Adrenal gland (tissue), 19 donors: Measurements from ENCODE around the gene CLEC6A. TPM values are rescaled to one million over a fixed set of nuclear protein-coding genes. Genes with fewer than 3 reads are reported as not detected.
"Not testable (repeated sequence)": the region's sequence is repeated elsewhere in the genome, so short reads cannot be mapped to it uniquely, and the experiment has no call there.

Source experiments
- DNase-seq, 7 donors: peaks; one replicate each; pipeline ENCODE4 v3.0.0-alpha.2; 2019 to 2020
- H3K27ac ChIP-seq, 5 donors: fragments of 200-600 bp; sonication (generic) in 4 of 5; 1 replicate in 3 of 5; 2 replicates in 2 of 5; pipeline versions ENCODE4 v1.5.1 to v1.8.0; 2016 to 2020; ENCODE audit warnings: mild to moderate bottlenecking in 1 of 5
- H3K27me3 ChIP-seq: fragments of 200-600 bp; 2 replicates; pipeline ENCODE4 v1.8.0; 2021
- H3K36me3 ChIP-seq, 2 donors: fragments of 200-600 bp; replicated peaks in 1 of 2; 1 replicate in 1 of 2; 2 replicates in 1 of 2; pipeline versions ENCODE4 v1.5.1 to v1.8.0; 2018 to 2022
- H3K4me1 ChIP-seq, 2 donors: fragments of 200-600 bp; replicated peaks in 1 of 2; 1 replicate in 1 of 2; 2 replicates in 1 of 2; pipeline versions ENCODE4 v1.5.1 to v1.8.0; 2018 to 2021
- H3K4me3 ChIP-seq, 4 donors: fragments of 200-600 bp; sonication (generic) in 3 of 4; one replicate each; pipeline ENCODE4 v1.5.1; 2016 to 2018
- H3K9me3 ChIP-seq, 3 donors: fragments of 200-600 bp; sonication (generic) in 1 of 3; replicated peaks in 1 of 3; 1 replicate in 2 of 3; 2 replicates in 1 of 3; pipeline versions ENCODE4 v1.5.1 to v1.8.0; 2016 to 2021
- POLR2A ChIP-seq, 2 donors: fragments of 450-650 bp; IDR thresholded peaks; one replicate each; pipeline ENCODE4 v1.6.1; 2017; ENCODE audit warnings: antibody characterized with exemption in 2 of 2, mild to moderate bottlenecking in 2 of 2, moderate library complexity in 1 of 2
- WGBS, 4 donors: extraction: QIAGEN DNeasy Blood & Tissue Kit in 2 of 4; methylation state at CpG; one replicate each; pipeline versions ENCODE4 v1.1.5 to v1.1.7; 2013 to 2017; 5-methylcytosine and 5-hydroxymethylcytosine counted together
- intact Hi-C, 2 donors: fragments of 100-400 bp; cut with DNase I; formaldehyde crosslinking; loops; one replicate each; pipeline versions ENCODE4 v1.14.1 to v1.15.0; 2022 to 2023
- long read RNA-seq, 10 donors: library from polyadenylated mRNA in 3 of 10; unstranded in 2 of 10; stranded (forward) in 1 of 10; transcript quantifications; one replicate each; pipeline ENCODE4 v2.0.0 and lab custom pipeline, GENCODE V29; 2021 to 2026
- polyA plus RNA-seq, 3 donors: library from polyadenylated mRNA; stranded (reverse); fragments of 200-250 nt in 2 of 3; fragments of 350-450 nt in 1 of 3; fragmentation: Illumina TruSeq in 1 of 3; extraction: RNeasy Lipid Tissue Mini Kit (QIAGEN cat#74804) in 1 of 3; gene quantifications; one replicate each; pipeline ENCODE4 v1.2.3, GENCODE V29; 2013 to 2014
- total RNA-seq, 9 donors: library from RNA; depleted of rRNA in 4 of 9; stranded (reverse); fragments of >200 nt in 4 of 9; fragments of 120-200 nt in 1 of 9; fragmentation: NEBNext Ultra II Directional in 1 of 9; extraction: Animal tissue kit (Norgen Biotek cat#: 25700) in 1 of 9; gene quantifications; one replicate each; pipeline versions ENCODE4 v1.1.0 to v1.2.4, GENCODE V29; 2013 to 2023
- TF ChIP-seq, protein P1 (sequence below), 6 experiments: fragments of 450-650 bp in 4 of 6; fragments of 200-600 bp in 2 of 6; sonication (generic) in 1 of 6; IDR thresholded peaks; 1 replicate in 5 of 6; 2 replicates in 1 of 6; pipeline versions ENCODE4 v1.5.1 to v1.8.0; 2016 to 2021; ENCODE audit warnings: antibody characterized with exemption in 6 of 6, mild to moderate bottlenecking in 2 of 6, moderate library complexity in 1 of 6
- donor health status: healthy with polysubstance abuse.
- donor health status: Bipolar disorder and iron deficiency.
- donor health status: DM: yes; HTN: yes; CAD: no.
- donor health status: DM: no; HTN: no; CAD: no.
- donor health status: DM: no; HTN: no; CAD: no.
- donor health status: DM: yes; HTN: yes; CAD: no.

Gene CLEC6A
- total RNA-seq (under 1 TPM in 1 of 9 donors, not detected in 8; 0.06 TPM), polyA plus RNA-seq (not detected)
- long read RNA-seq, donor 1: 0 reads
- long read RNA-seq, donor 2: 0 reads
- long read RNA-seq, donor 3: 0 reads
- long read RNA-seq, donor 4: 0 reads
- long read RNA-seq, donor 5, partial matches to known transcripts: 1 of 1 reads
- long read RNA-seq, donor 5, other reads (novel, unspliced or antisense): 0 of 1 reads
- long read RNA-seq, donor 6: 0 reads
- long read RNA-seq, donor 7: 0 reads
- long read RNA-seq, donor 8: 0 reads
- long read RNA-seq, donor 9: 0 reads
- long read RNA-seq, donor 10: 0 reads

DNA sequence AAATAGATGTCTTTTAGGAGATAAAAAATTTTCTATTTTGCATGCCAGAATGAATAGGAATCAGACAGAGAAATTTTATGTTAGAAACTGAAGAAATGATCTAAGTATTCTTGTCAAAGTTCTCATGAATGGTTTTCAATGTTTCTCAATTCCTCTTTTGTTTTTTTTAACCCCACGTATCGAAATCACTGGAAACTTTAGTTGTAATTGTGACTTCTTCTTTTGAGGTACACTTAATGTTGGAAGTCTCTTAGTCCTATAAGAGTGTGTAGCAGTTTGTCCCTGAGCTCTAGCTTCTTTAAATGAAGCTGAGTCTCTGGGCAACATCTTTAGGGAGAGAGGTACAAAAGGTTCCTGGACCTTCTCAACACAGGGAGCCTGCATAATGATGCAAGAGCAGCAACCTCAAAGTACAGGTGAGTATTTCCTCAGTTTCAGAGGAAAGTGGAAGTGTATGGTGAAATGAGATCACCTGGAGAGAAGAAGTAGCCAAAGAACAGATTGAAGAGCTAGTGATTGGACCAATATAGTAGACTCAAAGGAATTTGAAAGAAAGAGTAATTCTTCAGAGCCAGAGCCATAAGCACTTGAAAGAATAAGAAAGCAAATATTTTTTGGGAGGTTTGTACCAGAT, at the start of gene CLEC6A:
CLEC6A (plus strand) TSS at position 236 of the 634 bp plus-strand sequence; CDS start at position 386, 150 bp downstream.
- intact Hi-C loops: no loop called here

DNA sequence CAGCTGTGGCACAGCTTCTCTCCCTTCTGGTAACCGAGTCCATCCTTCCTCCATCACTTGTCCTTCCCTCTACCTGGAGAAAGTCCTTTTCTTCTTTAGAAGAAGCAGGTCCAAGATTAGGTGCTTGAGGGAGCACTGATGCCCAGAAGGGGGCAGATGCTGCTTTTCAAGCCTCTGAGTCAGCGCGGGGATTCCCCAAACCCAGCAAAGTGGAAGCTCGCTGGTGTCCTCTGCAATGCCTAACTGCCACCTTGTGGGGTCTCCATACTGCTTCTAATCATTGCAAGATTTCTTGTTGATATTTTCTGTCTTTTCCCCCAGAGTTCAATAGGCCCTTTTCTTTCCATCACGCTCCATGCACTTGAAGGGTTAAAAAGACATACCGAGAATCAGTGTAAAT, 36.2 kb upstream of the CLEC6A start:
- H3K9me3 ChIP-seq, H3K27me3 ChIP-seq, intact Hi-C loops, H3K27ac ChIP-seq, H3K4me3 ChIP-seq, H3K4me1 ChIP-seq, DNase-seq, H3K36me3 ChIP-seq: not testable (repeated sequence)
- WGBS, 4 donors: no CpG with 5 or more reads among the region's 6 CpGs

More for the DNA sequence above, at the start of gene CLEC6A:
- no peaks in the 10 kb centered on the region for H3K36me3 ChIP-seq
- no peak for TF ChIP-seq POLR2A (IDR thresholded peaks at IDR 0.05)
- TF ChIP-seq, protein P1, sequence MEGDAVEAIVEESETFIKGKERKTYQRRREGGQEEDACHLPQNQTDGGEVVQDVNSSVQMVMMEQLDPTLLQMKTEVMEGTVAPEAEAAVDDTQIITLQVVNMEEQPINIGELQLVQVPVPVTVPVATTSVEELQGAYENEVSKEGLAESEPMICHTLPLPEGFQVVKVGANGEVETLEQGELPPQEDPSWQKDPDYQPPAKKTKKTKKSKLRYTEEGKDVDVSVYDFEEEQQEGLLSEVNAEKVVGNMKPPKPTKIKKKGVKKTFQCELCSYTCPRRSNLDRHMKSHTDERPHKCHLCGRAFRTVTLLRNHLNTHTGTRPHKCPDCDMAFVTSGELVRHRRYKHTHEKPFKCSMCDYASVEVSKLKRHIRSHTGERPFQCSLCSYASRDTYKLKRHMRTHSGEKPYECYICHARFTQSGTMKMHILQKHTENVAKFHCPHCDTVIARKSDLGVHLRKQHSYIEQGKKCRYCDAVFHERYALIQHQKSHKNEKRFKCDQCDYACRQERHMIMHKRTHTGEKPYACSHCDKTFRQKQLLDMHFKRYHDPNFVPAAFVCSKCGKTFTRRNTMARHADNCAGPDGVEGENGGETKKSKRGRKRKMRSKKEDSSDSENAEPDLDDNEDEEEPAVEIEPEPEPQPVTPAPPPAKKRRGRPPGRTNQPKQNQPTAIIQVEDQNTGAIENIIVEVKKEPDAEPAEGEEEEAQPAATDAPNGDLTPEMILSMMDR (IDR thresholded peaks at IDR 0.05): no peak
- 59 to 81% (median 70%) methylated on average over 2 of the region's 2 CpGs for WGBS, 4 donors
- DNase-seq: no peak
- H3K4me1 ChIP-seq: no peaks in the 10 kb centered on the region
- no peak within 1 kb of the TSS for H3K4me3 ChIP-seq
- H3K27me3 ChIP-seq: no peaks in the 10 kb centered on the region
- no peaks in the 10 kb centered on the region for H3K9me3 ChIP-seq
- H3K27ac ChIP-seq: no peak within 1 kb of the TSS

DNA sequence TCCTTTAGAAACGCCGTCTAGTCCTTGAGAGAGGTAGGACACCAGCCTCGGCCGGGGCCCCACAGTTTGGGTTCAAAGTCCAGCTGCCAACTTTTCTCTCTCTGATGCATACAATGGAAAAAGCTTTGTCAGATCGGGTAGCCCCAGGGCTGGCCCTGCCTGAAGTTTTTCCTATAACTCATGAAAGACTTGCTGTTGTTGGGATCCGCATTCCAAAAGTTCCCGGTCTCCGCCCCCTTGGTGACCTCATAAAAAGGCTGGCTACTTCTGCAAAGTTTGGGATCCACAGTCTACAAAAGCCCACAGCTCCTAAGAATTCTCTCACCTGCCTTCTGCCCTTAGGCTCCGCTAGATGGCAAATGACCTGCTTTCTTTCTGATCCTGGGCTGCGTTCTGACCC, 35.3 kb upstream of the CLEC6A start:
- no peaks in the 10 kb centered on the region for H3K27me3 ChIP-seq
- H3K9me3 ChIP-seq: no peaks in the 10 kb centered on the region
- no CpG with 5 or more reads among the region's 10 CpGs for WGBS, 4 donors
- no peak for DNase-seq
- no peak overlapping the region for H3K4me3 ChIP-seq
- no peaks in the 10 kb centered on the region for H3K36me3 ChIP-seq
- no peaks in the 10 kb centered on the region for H3K4me1 ChIP-seq
- TF ChIP-seq, protein P1 (IDR thresholded peaks at IDR 0.05): no peak
- no peak for TF ChIP-seq POLR2A (IDR thresholded peaks at IDR 0.05)
- intact Hi-C loops: no loop called here
- no peak overlapping the region for H3K27ac ChIP-seq

DNA sequence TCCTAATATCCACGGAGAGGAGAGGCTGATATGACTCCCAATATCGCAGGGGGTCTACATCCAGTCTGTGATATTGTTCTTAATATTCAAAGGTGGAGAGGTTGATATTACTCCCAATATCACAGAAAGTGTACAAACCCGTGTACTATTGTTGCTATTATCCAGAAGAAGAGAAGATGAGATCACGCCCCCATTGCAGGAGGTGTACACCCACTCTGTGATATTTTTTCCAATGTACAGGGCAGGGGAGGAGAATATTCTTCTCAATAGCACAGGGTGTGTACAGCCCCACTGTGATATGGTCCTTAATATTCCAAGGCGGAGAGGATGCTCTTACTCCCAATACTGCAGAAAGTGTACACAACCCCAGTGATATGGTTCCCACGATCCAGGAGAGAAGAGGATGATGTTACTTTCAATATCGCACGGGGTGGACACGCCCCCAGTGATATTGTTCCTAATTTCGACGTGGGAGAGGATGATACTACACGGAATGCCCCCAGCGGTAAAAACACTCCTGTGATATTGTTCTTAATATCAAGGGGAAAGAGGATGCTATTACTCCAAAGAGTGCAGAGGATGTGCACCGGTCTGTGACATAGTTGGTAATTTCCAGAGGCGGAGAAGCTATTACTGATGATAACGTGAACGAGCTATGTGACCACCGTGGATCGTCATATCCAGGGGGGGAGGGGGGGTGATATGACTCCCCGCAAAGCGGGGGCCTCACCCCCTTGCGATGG, 11.1 kb upstream of the CLEC6A start:
- H3K27me3 ChIP-seq, intact Hi-C loops, H3K4me1 ChIP-seq, H3K4me3 ChIP-seq, H3K9me3 ChIP-seq, DNase-seq, H3K27ac ChIP-seq, H3K36me3 ChIP-seq: not testable (repeated sequence)
- WGBS, 4 donors: 83 to 88% (median 84%) methylated on average over 19 to 22 of the region's 22 CpGs

DNA sequence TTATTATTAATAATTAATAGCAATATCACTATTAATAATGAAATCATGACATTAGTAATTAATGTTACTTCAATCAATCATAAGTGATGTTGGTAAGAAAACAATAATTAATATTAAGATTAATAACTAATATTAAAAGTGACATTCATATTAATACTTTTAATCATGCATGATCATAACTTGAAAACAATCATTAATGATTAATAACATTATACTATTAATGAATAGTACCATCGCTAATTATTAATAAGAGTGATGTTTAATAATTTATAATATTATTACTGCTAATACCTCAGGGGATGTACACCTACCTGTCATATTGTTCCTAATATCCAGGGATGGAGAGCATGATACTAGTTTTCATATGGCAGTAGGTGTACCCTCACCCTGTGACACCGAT, 10.0 kb upstream of the CLEC6A start:
- DNase-seq: no peak
- Histone ChIP-seq H3K36me3 (no peaks in the 10 kb centered on the region), H3K4me3 (no peak overlapping the region), H3K27me3 (no peaks in the 10 kb centered on the region), H3K4me1 (no peaks in the 10 kb centered on the region), H3K27ac (no peak overlapping the region), H3K9me3 (no peaks in the 10 kb centered on the region)
- intact Hi-C loops: no loop called here
- 93 to 100% (median 96%) methylated on average over 2 of the region's 2 CpGs for WGBS, 4 donors
- TF ChIP-seq POLR2A (IDR thresholded peaks at IDR 0.05): no peak
- TF ChIP-seq, protein P1 (IDR thresholded peaks at IDR 0.05): no peak
